CD4-positive, CD25-positive, alpha-beta regulatory T cell (primary cell): ENCODE data around the gene BARHL1. TPM values are rescaled to one million over a fixed set of nuclear protein-coding genes. Genes with fewer than 3 reads are reported as not detected.

Experiments used
- ATAC-seq, 2 donors: fragments of 150-1000 bp; cut with Tn5 transposase; one replicate each; pipeline ENCODE4 v1.10.0; 2021; ENCODE audit warnings: low read depth in 2 of 2, moderate number of reproducible peaks in 2 of 2, moderate library complexity in 1 of 2
- DNase-seq, 3 donors: peaks; one replicate each; pipeline versions ENCODE4 v3.0.0 to v3.0.0-alpha.2; 2012 to 2022; ENCODE audit warnings: mixed read lengths in 1 of 3
- H3K27ac ChIP-seq: one replicate; pipeline ENCODE4 v1.7.0; 2013; ENCODE audit warnings: mild to moderate bottlenecking, low read length; ENCODE audit not compliant: insufficient read depth, poor library complexity, severe bottlenecking
- H3K27me3 ChIP-seq: one replicate; pipeline ENCODE4 v1.7.0; 2013; ENCODE audit warnings: low read length; ENCODE audit not compliant: control insufficient read depth, insufficient read depth
- H3K36me3 ChIP-seq: one replicate; pipeline ENCODE4 v1.7.0; 2013; ENCODE audit warnings: mild to moderate bottlenecking, low read length, moderate library complexity; ENCODE audit not compliant: control insufficient read depth, insufficient read depth
- H3K4me1 ChIP-seq: 2 replicates; pipeline ENCODE4 v1.7.0; 2013; ENCODE audit warnings: mild to moderate bottlenecking, low read length; ENCODE audit not compliant: insufficient read depth, control insufficient read depth, poor library complexity, severe bottlenecking
- H3K4me3 ChIP-seq: one replicate; pipeline ENCODE4 v1.7.0; 2013; ENCODE audit warnings: low read depth, mild to moderate bottlenecking, low read length, moderate library complexity
- H3K9me3 ChIP-seq, 2 experiments: 1 replicate in 1 of 2; 2 replicates in 1 of 2; pipeline ENCODE4 v1.7.0; 2013; ENCODE audit warnings: low read length in 2 of 2, mild to moderate bottlenecking in 1 of 2, moderate library complexity in 1 of 2; ENCODE audit not compliant: control insufficient read depth in 2 of 2
- H3K27ac Mint-ChIP-seq, 3 donors: one replicate each; pipeline ENCODE4 v1.8.0; 2020 to 2022; ENCODE audit warnings: mild to moderate bottlenecking in 3 of 3, mixed read lengths in 3 of 3, moderate library complexity in 2 of 3
- H3K27me3 Mint-ChIP-seq: one replicate; pipeline ENCODE4 v1.8.0; 2022; ENCODE audit warnings: mild to moderate bottlenecking, mixed read lengths
- H3K36me3 Mint-ChIP-seq: one replicate; pipeline ENCODE4 v1.8.0; 2020; ENCODE audit warnings: mixed read lengths
- H3K4me1 Mint-ChIP-seq, 4 donors: one replicate each; pipeline ENCODE4 v1.8.0; 2020 to 2022; ENCODE audit warnings: mixed read lengths in 4 of 4, mild to moderate bottlenecking in 1 of 4
- H3K4me3 Mint-ChIP-seq, 4 donors: one replicate each; pipeline ENCODE4 v1.8.0; 2020 to 2022; ENCODE audit warnings: mild to moderate bottlenecking in 4 of 4, mixed read lengths in 4 of 4, moderate library complexity in 3 of 4
- H3K9me3 Mint-ChIP-seq, 7 donors: one replicate each; pipeline ENCODE4 v1.8.0; 2020 to 2022; ENCODE audit warnings: mixed read lengths in 7 of 7, mild to moderate bottlenecking in 3 of 7, moderate library complexity in 2 of 7
- polyA plus RNA-seq, 4 donors: library from polyadenylated mRNA; unstranded; fragments of 300-500 nt; fragmentation: Illumina TruSeq; gene quantifications; one replicate each; pipeline ENCODE4 v1.2.3, GENCODE V29; 2021
- total RNA-seq: library from RNA; stranded (reverse); gene quantifications from one replicate; pipeline ENCODE4 v1.2.3, GENCODE V29; 2022

BARHL1 gene
- total and polyA plus RNA-seq, 5 donors from 2014 or later, result not detected

DNA sequence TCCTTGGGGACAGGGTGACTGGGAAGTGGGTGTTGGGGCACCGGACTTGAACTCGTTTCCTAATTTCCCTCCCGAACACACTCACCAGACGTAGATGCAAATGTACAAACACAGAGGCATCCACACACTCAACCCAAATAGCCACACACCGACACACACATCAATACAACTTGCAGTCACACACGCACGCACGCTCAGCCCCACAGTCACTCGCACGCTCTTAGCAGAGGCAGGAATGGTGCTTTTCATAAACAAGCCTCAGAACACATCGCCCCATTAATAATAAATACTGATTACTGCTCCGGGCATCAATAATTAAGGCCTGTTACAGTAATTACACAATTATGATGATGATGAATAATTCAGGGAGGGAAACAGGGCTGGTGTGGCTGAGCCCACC lies 5.7 kb downstream of the BARHL1 start:
- DNase-seq, result no peak
- Histone ChIP-seq H3K4me1 (peaks cover 4% of the 10 kb centered on the region), H3K9me3 (no peaks in the 10 kb centered on the region), H3K36me3 (no peaks in the 10 kb centered on the region), H3K4me3 (no peak overlapping the region), H3K27ac (no peak overlapping the region), H3K27me3 (peaks cover 22% of the 10 kb centered on the region)
- Mint-ChIP-seq H3K4me1 (peaks cover 0 to 11% (median 7%) of the 10 kb centered on the region in 4 donors), H3K27me3 (peaks cover 80% of the 10 kb centered on the region), H3K4me3 (no peak overlapping the region), H3K36me3 (peaks cover 5% of the 10 kb centered on the region), H3K9me3 (peaks cover 0 to 1% (median 0%) of the 10 kb centered on the region in 7 donors), H3K27ac (peak overlapping the region in 1 of 3 donors; percentile 57)
- ATAC-seq, result no peak

GRCh38 chr9:132588501-132589147 lies 6.2 kb downstream of the BARHL1 start:
- peaks cover 0 to 11% (median 7%) of the 10 kb centered on the region in 4 donors for H3K4me1 Mint-ChIP-seq
- no peak overlapping the region for H3K27ac Mint-ChIP-seq

GRCh38 chr9:132589148-132590036 lies 7.0 kb downstream of the BARHL1 start:
- Mint-ChIP-seq H3K36me3 (peaks cover 10% of the 10 kb centered on the region), H3K4me1 (peaks cover 0 to 11% (median 7%) of the 10 kb centered on the region in 4 donors), H3K4me3 (no peak overlapping the region), H3K27me3 (peaks cover 74% of the 10 kb centered on the region), H3K27ac (no peak overlapping the region), H3K9me3 (no peaks in the 10 kb centered on the region)
- ATAC-seq, result no peak
- peaks cover 12% of the 10 kb centered on the region for H3K27me3 ChIP-seq
- no peak for DNase-seq
- peaks cover 4% of the 10 kb centered on the region for H3K4me1 ChIP-seq
- no peaks in the 10 kb centered on the region for H3K9me3 ChIP-seq
- H3K36me3 ChIP-seq, result peaks cover 3% of the 10 kb centered on the region
- H3K27ac ChIP-seq, result no peak overlapping the region
- no peak overlapping the region for H3K4me3 ChIP-seq

More at GRCh38 chr9:132588501-132589147, 6.2 kb downstream of the BARHL1 start:
- Histone ChIP-seq H3K27me3 (peaks cover 17% of the 10 kb centered on the region), H3K4me3 (no peak overlapping the region), H3K4me1 (peaks cover 4% of the 10 kb centered on the region), H3K36me3 (no peaks in the 10 kb centered on the region), H3K27ac (no peak overlapping the region), H3K9me3 (no peaks in the 10 kb centered on the region)
- Mint-ChIP-seq H3K9me3 (peaks cover 0 to 1% (median 0%) of the 10 kb centered on the region in 7 donors), H3K27me3 (peaks cover 80% of the 10 kb centered on the region), H3K36me3 (peaks cover 10% of the 10 kb centered on the region), H3K4me3 (no peak overlapping the region)
- ATAC-seq, result no peak
- DNase-seq, result no peak

DNA sequence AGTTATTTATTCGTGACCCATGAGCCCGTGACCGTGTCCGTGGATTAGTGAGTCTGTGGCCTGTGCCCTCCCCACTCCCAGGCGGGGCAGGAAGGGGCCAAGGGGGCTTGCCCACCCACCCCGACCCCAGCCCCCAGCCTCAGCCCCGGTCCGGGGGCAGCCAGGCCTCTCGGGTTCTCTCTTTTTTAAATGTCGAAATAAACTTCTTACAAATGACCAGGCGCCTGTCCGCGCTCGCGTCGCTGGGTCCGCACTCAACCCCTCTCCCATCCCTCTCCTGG lies 7.6 kb downstream of the BARHL1 start:
- H3K4me3 Mint-ChIP-seq, result no peak overlapping the region
- no peak for DNase-seq

GRCh38 chr9:132590318-132591182 lies 8.1 kb downstream of the BARHL1 start:
- peak overlapping the region in 1 of 4 donors; percentile 38 for H3K4me3 Mint-ChIP-seq
- no peak for ATAC-seq
- H3K27ac ChIP-seq, result no peak overlapping the region
- H3K4me1 ChIP-seq, result peaks cover 4% of the 10 kb centered on the region
- H3K36me3 ChIP-seq, result peaks cover 13% of the 10 kb centered on the region
- DNase-seq, result no peak
- no peaks in the 10 kb centered on the region for H3K9me3 Mint-ChIP-seq
- no peak overlapping the region for H3K27ac Mint-ChIP-seq
- H3K9me3 ChIP-seq, result no peaks in the 10 kb centered on the region
- peaks cover 0 to 11% (median 7%) of the 10 kb centered on the region in 4 donors for H3K4me1 Mint-ChIP-seq
- peaks cover 7% of the 10 kb centered on the region for H3K27me3 ChIP-seq
- H3K27me3 Mint-ChIP-seq, result peaks cover 64% of the 10 kb centered on the region
- H3K4me3 ChIP-seq, result no peak overlapping the region
- peaks cover 11% of the 10 kb centered on the region for H3K36me3 Mint-ChIP-seq

More for the DNA sequence above, 7.6 kb downstream of the BARHL1 start:
- Histone ChIP-seq H3K27me3 (peaks cover 12% of the 10 kb centered on the region), H3K36me3 (peaks cover 9% of the 10 kb centered on the region), H3K27ac (no peak overlapping the region), H3K4me1 (peaks cover 4% of the 10 kb centered on the region), H3K4me3 (no peak overlapping the region), H3K9me3 (no peaks in the 10 kb centered on the region)
- Mint-ChIP-seq H3K36me3 (peaks cover 10% of the 10 kb centered on the region), H3K9me3 (no peaks in the 10 kb centered on the region), H3K27me3 (peaks cover 68% of the 10 kb centered on the region), H3K27ac (no peak overlapping the region), H3K4me1 (peaks cover 0 to 11% (median 7%) of the 10 kb centered on the region in 4 donors)
- no peak for ATAC-seq

GRCh38 chr9:132591244-132591643 lies 8.8 kb downstream of the BARHL1 start:
- H3K4me3 ChIP-seq, result no peak overlapping the region
- no peaks in the 10 kb centered on the region for H3K9me3 Mint-ChIP-seq
- H3K4me1 ChIP-seq, result peaks cover 4% of the 10 kb centered on the region
- DNase-seq (no peak), ATAC-seq (no peak)
- H3K27me3 ChIP-seq, result peaks cover under 1% of the 10 kb centered on the region
- peaks cover 57% of the 10 kb centered on the region for H3K27me3 Mint-ChIP-seq
- no peak overlapping the region for H3K4me3 Mint-ChIP-seq
- H3K4me1 Mint-ChIP-seq, result peaks cover 0 to 9% (median 4%) of the 10 kb centered on the region in 4 donors
- H3K36me3 Mint-ChIP-seq, result peaks cover 18% of the 10 kb centered on the region
- no peak overlapping the region for H3K27ac Mint-ChIP-seq
- no peak overlapping the region for H3K27ac ChIP-seq
- peaks cover 17% of the 10 kb centered on the region for H3K36me3 ChIP-seq
- H3K9me3 ChIP-seq, result no peaks in the 10 kb centered on the region

- ATAC-seq (no peak), DNase-seq (no peak)
- Histone ChIP-seq H3K27ac (no peak overlapping the region), H3K9me3 (no peaks in the 10 kb centered on the region), H3K27me3 (no peaks in the 10 kb centered on the region), H3K4me1 (peaks cover 4% of the 10 kb centered on the region), H3K36me3 (peaks cover 19% of the 10 kb centered on the region), H3K4me3 (no peak overlapping the region)
- peaks cover 0 to 9% (median 4%) of the 10 kb centered on the region in 4 donors for H3K4me1 Mint-ChIP-seq
- no peak overlapping the region for H3K4me3 Mint-ChIP-seq
- H3K27ac Mint-ChIP-seq, result no peak overlapping the region
- no peaks in the 10 kb centered on the region for H3K9me3 Mint-ChIP-seq
- peaks cover 51% of the 10 kb centered on the region for H3K27me3 Mint-ChIP-seq
- H3K36me3 Mint-ChIP-seq, result peaks cover 24% of the 10 kb centered on the region
These were observed 9.4 kb downstream of the BARHL1 start for GRCh38 chr9:132591751-132592314.
